Medulla oblongata (tissue), 1 donor: ENCODE measurements around the gene WDR4.
"Not testable (repeated sequence)": the region's sequence is repeated elsewhere in the genome, so short reads cannot be mapped to it uniquely, and the experiment has no call there.

Experiments used
- DNase-seq: peaks from one replicate; pipeline ENCODE4 v3.0.0-alpha.2; 2015; ENCODE audit errors: extremely low spot score

Gene WDR4

GRCh38 chr21:42852925-42853570 is 26.3 kb downstream of the WDR4 start:
- no peak for DNase-seq

DNA sequence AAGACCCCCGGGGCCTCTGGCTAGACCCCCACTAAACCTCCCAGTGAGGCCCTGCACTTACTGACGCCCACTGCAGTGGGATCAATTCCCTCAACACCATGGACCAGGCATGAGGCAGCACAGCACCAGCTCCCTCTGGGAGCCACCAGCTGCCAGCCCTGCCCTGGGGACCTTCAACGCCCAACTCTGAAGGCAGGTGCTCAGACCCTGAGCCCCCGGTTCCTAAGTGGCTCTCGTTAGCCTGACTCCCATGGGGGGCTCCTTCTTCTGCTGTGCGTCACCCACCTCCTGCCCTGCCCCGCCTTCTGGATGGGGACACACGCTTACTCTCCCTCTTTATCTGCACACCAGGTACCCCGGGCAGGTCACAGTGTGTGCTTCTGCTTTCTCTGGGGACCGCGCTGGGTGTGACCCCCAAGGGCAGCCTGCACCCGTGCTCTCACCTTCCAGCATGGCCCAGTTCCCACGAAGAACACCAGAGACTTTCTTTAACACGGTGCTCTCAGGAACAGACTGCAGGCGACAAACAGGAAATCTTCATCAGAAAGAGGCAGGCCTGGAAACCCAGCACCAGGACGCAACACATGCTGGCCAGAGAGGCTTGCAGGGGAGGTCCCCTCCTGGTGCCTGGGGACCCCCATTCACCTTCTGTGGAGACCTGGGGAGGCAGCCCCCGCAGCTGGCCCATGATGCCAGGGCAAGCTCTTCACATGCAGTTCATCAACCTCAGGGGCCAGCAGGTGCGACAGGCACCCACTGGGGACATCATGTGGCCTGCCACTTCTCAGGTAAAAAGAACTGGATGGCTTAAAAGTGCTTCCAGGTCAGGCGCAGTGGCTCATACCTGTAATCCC is 27.3 kb downstream of the WDR4 start:
- DNase-seq, result no peak

DNA sequence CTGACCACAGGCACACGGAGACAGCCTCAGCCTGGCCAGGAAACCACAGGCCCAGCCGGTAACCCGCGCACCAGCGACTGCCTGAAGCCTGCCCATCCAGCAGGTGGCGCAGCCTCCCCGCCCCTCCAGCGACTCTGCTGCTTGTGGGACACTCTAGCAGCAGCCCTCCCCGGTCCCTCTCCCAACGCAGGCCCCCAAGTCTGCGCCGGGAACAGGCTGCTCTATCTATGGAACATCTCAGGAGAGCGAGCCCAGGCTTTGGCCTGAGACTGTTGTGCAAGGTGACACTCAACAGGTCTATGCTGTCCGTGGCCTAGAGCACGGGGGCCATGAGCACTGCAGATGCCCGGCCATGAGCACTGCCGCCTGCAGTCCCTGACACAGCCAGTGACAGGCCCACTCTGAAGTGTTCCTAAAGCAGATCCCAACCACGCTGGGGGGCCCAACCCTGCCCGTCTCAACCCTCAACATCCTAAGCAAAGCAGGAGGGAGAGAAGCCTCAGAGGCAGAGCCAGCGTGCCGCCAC is 28.4 kb downstream of the WDR4 start:
- no peak for DNase-seq

DNA sequence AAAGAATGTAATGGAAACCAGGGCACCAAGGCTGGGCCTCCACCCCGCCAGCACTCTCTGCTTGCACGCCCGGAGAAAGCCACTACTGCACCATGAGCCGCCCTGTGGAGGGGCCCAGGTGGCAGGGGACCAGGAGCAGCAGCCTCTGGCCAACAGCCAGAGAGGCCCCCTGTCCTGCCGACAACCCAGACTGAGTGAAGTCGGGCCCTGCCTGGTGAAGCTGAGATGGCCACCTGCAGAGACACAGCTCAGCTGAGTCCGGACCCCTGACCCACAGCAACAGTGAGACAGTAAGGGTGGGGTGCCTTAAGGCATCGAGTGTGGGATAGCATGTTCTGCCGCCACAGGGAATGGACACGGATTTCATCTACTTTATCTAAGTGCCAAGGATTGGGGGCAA is 28.9 kb downstream of the WDR4 start:
- DNase-seq, result no peak

DNA sequence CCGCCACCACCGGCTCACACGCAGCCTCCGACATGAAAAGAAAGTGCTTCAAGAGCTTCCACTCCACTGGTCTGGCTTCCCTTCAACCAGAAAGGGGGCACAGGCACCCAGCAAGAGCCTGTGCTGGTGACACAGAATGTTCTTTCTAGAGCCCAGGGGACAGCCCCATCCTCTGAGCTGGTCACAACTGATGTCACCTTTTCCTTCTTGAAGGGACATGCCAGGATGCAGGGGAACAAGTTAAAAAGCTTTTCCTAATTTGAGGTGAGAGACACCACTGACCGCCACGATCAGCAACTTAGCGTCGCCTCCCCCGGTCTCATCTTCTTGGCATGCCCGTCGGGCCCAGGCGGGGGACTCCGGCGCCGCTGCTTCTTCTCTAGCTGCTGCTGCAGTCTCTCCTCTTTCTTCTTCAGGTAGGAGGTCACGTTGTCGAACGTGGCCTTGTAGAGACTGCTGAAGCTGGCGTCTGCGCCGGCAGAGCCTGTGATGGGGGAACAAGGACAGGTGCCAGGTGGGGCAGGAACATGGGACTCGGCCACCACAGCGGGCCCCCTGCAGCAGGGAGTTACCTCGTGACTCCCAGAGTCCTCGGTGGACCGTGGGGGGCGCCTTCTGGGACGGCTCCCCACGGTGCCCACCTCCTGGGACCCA is 29.5 kb downstream of the WDR4 start:
- no peak for DNase-seq

- no peak for DNase-seq
These were observed 30.2 kb downstream of the WDR4 start for GRCh38 chr21:42848932-42849758.

GRCh38 chr21:42848144-42848931 is 31.0 kb downstream of the WDR4 start:
- not testable (repeated sequence) for DNase-seq

- no peak for DNase-seq
These were observed 31.6 kb downstream of the WDR4 start for GRCh38 chr21:42847726-42848125.

GRCh38 chr21:42847051-42847707 is 32.2 kb downstream of the WDR4 start:
- DNase-seq, result no peak

- DNase-seq, result no peak
These were observed 33.1 kb downstream of the WDR4 start for GRCh38 chr21:42846221-42846620.

- peak; percentile 77 for DNase-seq
These were observed 33.9 kb downstream of the WDR4 start for GRCh38 chr21:42845296-42845965.

GRCh38 chr21:42844411-42845113 is 34.8 kb downstream of the WDR4 start:
- DNase-seq, result peak; percentile 75

GRCh38 chr21:42843056-42843455 is 36.3 kb downstream of the WDR4 start:
- DNase-seq, result no peak

DNA sequence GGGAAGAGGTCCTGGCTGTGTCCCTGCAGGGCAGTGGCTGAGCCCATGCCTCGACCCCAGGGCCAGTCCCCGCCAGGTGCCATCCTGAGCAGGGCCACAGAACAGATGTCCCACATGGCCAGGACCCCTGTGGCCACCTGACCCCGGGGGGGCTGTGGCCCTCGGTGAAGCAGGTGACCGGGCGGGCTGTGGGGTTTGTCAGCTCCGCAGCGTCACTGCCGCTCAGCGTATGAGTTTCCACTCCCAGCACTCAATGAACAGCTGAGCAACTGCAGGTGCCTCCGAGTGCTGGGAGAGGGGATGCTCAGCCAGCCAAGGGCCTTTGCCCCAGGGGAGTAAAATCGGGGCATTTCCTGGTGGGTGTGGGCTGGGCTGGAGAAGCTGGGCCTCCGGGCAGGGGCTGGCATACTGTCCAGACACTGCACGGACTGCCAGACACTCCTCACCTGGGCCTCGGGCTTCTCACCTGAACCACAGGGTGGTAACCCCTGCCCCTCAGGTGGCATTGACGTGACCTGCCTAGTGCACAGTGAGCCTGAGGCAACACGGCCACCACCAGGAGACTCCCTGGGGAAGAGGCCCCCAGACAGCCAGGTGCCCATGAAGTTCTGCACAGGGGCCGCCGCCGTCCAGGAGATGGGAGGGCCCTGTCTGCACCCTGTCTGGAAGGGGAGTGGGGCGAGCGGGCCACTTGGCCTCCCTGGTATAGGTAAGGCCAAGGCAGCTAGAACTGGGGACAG is 37.3 kb downstream of the WDR4 start:
- DNase-seq, result not testable (repeated sequence)

DNA sequence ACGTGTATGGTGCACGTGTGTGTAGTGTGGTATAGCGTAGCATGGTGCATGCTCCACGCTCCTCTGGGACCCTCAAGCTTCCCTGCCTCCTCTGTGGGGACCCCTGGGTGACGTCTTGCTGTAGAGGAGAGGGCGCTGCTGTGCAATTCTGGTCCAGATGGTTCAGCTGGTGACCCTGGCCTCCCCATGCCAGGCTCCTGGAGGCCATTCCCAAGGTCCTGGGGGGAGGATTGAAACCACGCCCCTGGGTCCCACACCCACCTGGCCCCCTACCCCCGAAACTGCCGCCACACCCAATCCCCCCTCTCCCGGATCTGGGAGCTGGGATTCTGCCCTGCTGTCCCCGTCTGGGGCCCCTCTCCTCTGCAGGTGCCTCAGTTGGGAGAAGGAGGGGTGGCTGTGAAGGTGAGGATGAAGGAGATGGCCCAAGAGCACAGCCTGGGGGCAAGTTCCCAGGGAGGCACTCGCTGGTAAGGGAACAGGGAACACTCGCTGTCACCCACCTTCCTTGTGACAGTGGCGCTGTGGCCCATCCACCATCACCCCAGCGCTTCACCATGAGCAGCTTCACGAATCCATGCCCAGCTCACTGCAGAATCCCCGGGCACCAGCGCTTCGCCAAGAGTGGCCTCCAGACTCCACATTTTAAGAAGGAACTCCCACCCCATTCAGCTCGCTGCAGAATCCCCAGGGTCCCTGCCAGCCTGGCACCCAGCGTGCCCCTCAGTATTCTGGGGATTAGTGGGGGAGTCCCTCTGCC is 38.0 kb downstream of the WDR4 start:
- no peak for DNase-seq

GRCh38 chr21:42840411-42841155 is 38.8 kb downstream of the WDR4 start:
- no peak for DNase-seq
